Adrenal gland (tissue), 12 donors: ENCODE results near the gene CELF5. TPM values are rescaled to one million over a fixed set of nuclear protein-coding genes. Genes with fewer than 3 reads are reported as not detected.

Source experiments
- DNase-seq, 7 donors: peaks; one replicate each; pipeline ENCODE4 v3.0.0-alpha.2; 2019 to 2020
- H3K27ac ChIP-seq, 5 donors: fragments of 200-600 bp; sonication (generic) in 4 of 5; 1 replicate in 3 of 5; 2 replicates in 2 of 5; pipeline versions ENCODE4 v1.5.1 to v1.8.0; 2016 to 2020; ENCODE audit warnings: mild to moderate bottlenecking in 1 of 5
- H3K27me3 ChIP-seq: fragments of 200-600 bp; 2 replicates; pipeline ENCODE4 v1.8.0; 2021
- H3K36me3 ChIP-seq, 2 donors: fragments of 200-600 bp; replicated peaks in 1 of 2; 1 replicate in 1 of 2; 2 replicates in 1 of 2; pipeline versions ENCODE4 v1.5.1 to v1.8.0; 2018 to 2022
- H3K4me1 ChIP-seq, 2 donors: fragments of 200-600 bp; replicated peaks in 1 of 2; 1 replicate in 1 of 2; 2 replicates in 1 of 2; pipeline versions ENCODE4 v1.5.1 to v1.8.0; 2018 to 2021
- H3K4me3 ChIP-seq, 4 donors: fragments of 200-600 bp; sonication (generic) in 3 of 4; one replicate each; pipeline ENCODE4 v1.5.1; 2016 to 2018
- H3K9me3 ChIP-seq, 3 donors: fragments of 200-600 bp; sonication (generic) in 1 of 3; replicated peaks in 1 of 3; 1 replicate in 2 of 3; 2 replicates in 1 of 3; pipeline versions ENCODE4 v1.5.1 to v1.8.0; 2016 to 2021
- POLR2A ChIP-seq, 2 donors: fragments of 450-650 bp; IDR thresholded peaks; one replicate each; pipeline ENCODE4 v1.6.1; 2017; ENCODE audit warnings: antibody characterized with exemption in 2 of 2, mild to moderate bottlenecking in 2 of 2, moderate library complexity in 1 of 2
- WGBS, 4 donors: extraction: QIAGEN DNeasy Blood & Tissue Kit in 2 of 4; methylation state at CpG; one replicate each; pipeline versions ENCODE4 v1.1.5 to v1.1.7; 2013 to 2017; 5-methylcytosine and 5-hydroxymethylcytosine counted together
- intact Hi-C, 2 donors: fragments of 100-400 bp; cut with DNase I; formaldehyde crosslinking; loops; one replicate each; pipeline versions ENCODE4 v1.14.1 to v1.15.0; 2022 to 2023
- polyA plus RNA-seq, 3 donors: library from polyadenylated mRNA; stranded (reverse); fragments of 200-250 nt in 2 of 3; fragments of 350-450 nt in 1 of 3; fragmentation: Illumina TruSeq in 1 of 3; extraction: RNeasy Lipid Tissue Mini Kit (QIAGEN cat#74804) in 1 of 3; gene quantifications; one replicate each; pipeline ENCODE4 v1.2.3, GENCODE V29; 2013 to 2014
- total RNA-seq, 9 donors: library from RNA; depleted of rRNA in 4 of 9; stranded (reverse); fragments of >200 nt in 4 of 9; fragments of 120-200 nt in 1 of 9; fragmentation: NEBNext Ultra II Directional in 1 of 9; extraction: Animal tissue kit (Norgen Biotek cat#: 25700) in 1 of 9; gene quantifications; one replicate each; pipeline versions ENCODE4 v1.1.0 to v1.2.4, GENCODE V29; 2013 to 2023
- TF ChIP-seq, protein P1 (sequence below), 6 experiments: fragments of 450-650 bp in 4 of 6; fragments of 200-600 bp in 2 of 6; sonication (generic) in 1 of 6; IDR thresholded peaks; 1 replicate in 5 of 6; 2 replicates in 1 of 6; pipeline versions ENCODE4 v1.5.1 to v1.8.0; 2016 to 2021; ENCODE audit warnings: antibody characterized with exemption in 6 of 6, mild to moderate bottlenecking in 2 of 6, moderate library complexity in 1 of 6
- donor health status: healthy with polysubstance abuse.
- donor health status: Bipolar disorder and iron deficiency.
- donor health status: DM: yes; HTN: yes; CAD: no.
- donor health status: DM: no; HTN: no; CAD: no.
- donor health status: DM: no; HTN: no; CAD: no.
- donor health status: DM: yes; HTN: yes; CAD: no.

CELF5 gene
- total and polyA plus RNA-seq, 12 donors, result 0.08 to 1.6 (median 0.58) TPM; not detected in 4

- Histone ChIP-seq H3K27me3 (no peaks in the 10 kb centered on the region), H3K9me3 (no peaks in the 10 kb centered on the region), H3K4me3 (no peak overlapping the region), H3K4me1 (peaks cover 21 to 27% of the 10 kb centered on the region in 2 donors), H3K36me3 (peaks cover 0 to 8% of the 10 kb centered on the region in 2 donors), H3K27ac (no peak overlapping the region)
- 81 to 87% (median 83%) methylated on average over 19 to 40 of the region's 40 CpGs for WGBS, 4 donors
- TF ChIP-seq, protein P1, sequence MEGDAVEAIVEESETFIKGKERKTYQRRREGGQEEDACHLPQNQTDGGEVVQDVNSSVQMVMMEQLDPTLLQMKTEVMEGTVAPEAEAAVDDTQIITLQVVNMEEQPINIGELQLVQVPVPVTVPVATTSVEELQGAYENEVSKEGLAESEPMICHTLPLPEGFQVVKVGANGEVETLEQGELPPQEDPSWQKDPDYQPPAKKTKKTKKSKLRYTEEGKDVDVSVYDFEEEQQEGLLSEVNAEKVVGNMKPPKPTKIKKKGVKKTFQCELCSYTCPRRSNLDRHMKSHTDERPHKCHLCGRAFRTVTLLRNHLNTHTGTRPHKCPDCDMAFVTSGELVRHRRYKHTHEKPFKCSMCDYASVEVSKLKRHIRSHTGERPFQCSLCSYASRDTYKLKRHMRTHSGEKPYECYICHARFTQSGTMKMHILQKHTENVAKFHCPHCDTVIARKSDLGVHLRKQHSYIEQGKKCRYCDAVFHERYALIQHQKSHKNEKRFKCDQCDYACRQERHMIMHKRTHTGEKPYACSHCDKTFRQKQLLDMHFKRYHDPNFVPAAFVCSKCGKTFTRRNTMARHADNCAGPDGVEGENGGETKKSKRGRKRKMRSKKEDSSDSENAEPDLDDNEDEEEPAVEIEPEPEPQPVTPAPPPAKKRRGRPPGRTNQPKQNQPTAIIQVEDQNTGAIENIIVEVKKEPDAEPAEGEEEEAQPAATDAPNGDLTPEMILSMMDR (IDR thresholded peaks at IDR 0.05), result no peak
- TF ChIP-seq POLR2A (IDR thresholded peaks at IDR 0.05), result no peak
- intact Hi-C loops, result no loop called here
- DNase-seq, result no peak
Observed at GRCh38 chr19:3193256-3194105, 31.0 kb upstream of the CELF5 start.

GRCh38 chr19:3194106-3195087, 30.1 kb upstream of the CELF5 start:
- Histone ChIP-seq H3K27me3 (no peaks in the 10 kb centered on the region), H3K4me3 (no peak overlapping the region), H3K36me3 (peaks cover 0 to 16% of the 10 kb centered on the region in 2 donors), H3K27ac (no peak overlapping the region), H3K4me1 (peaks cover 20 to 21% of the 10 kb centered on the region in 2 donors), H3K9me3 (no peaks in the 10 kb centered on the region)
- no peak for DNase-seq
- intact Hi-C loops, result no loop called here
- TF ChIP-seq, protein P1 (IDR thresholded peaks at IDR 0.05), result no peak
- TF ChIP-seq POLR2A (IDR thresholded peaks at IDR 0.05), result no peak
- WGBS, 4 donors, result 92 to 95% (median 93%) methylated on average over 17 of the region's 17 CpGs

GRCh38 chr19:3196064-3196932, 28.2 kb upstream of the CELF5 start:
- H3K9me3 ChIP-seq, result no peaks in the 10 kb centered on the region
- no peak for DNase-seq
- WGBS, 4 donors, result 83 to 94% (median 85%) methylated on average over 28 to 42 of the region's 42 CpGs
- no peaks in the 10 kb centered on the region for H3K27me3 ChIP-seq
- intact Hi-C loops, result no loop called here
- no peak overlapping the region for H3K4me3 ChIP-seq
- peaks cover 4 to 5% of the 10 kb centered on the region in 2 donors for H3K4me1 ChIP-seq
- TF ChIP-seq POLR2A (IDR thresholded peaks at IDR 0.05), result no peak
- TF ChIP-seq, protein P1 (IDR thresholded peaks at IDR 0.05), result no peak
- H3K36me3 ChIP-seq, result peaks cover 0 to 16% of the 10 kb centered on the region in 2 donors
- H3K27ac ChIP-seq, result no peak overlapping the region
